Epithelial cell of proximal tubule (primary cell): Measurements from ENCODE around the gene MYG1. TPM values are rescaled to one million over a fixed set of nuclear protein-coding genes. Genes with fewer than 3 reads are reported as not detected.

Experiments used
- DNase-seq: peaks from one replicate; pipeline ENCODE4 v3.0.0-alpha.2; 2011; ENCODE audit warnings: low read depth
- H3K4me3 ChIP-seq: 2 replicates; pipeline ENCODE4 v1.5.1; 2011; ENCODE audit warnings: low read depth, mild to moderate bottlenecking, low read length
- total RNA-seq: library from RNA; depleted of rRNA; stranded (reverse); fragments of >200 nt; gene quantifications from 2 replicates; pipeline ENCODE4 v1.2.3, GENCODE V29; 2015
- TF ChIP-seq, protein P1 (sequence below): conservative IDR thresholded peaks from 2 replicates; pipeline ENCODE4 v1.5.1; 2012; ENCODE audit warnings: low read depth, mild to moderate bottlenecking, low read length

The MYG1 gene
- total RNA-seq, 1 donor from 2014 or later = 70.9 TPM

DNA sequence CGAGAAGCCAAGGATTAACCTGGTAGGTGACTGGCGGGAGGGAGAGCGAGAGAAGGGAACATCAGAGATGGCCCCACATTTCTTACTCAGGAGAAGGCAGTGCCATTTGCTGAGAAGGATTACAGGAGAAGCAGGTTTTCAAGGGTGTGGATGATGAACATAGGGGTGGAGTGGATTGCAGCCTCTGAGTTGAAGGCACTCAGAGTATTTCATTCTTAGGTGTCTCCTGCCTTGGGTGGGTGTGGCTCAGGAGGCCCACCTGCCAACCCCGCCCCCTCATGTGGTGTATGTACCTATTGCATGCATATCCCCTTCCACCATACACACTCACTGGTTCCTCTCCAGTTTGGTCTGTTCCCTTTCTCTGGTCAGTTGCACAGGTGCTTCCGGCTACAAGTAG, 25.1 kb upstream of the MYG1 start:
- no peak overlapping the region for H3K4me3 ChIP-seq
- TF ChIP-seq, protein P1, sequence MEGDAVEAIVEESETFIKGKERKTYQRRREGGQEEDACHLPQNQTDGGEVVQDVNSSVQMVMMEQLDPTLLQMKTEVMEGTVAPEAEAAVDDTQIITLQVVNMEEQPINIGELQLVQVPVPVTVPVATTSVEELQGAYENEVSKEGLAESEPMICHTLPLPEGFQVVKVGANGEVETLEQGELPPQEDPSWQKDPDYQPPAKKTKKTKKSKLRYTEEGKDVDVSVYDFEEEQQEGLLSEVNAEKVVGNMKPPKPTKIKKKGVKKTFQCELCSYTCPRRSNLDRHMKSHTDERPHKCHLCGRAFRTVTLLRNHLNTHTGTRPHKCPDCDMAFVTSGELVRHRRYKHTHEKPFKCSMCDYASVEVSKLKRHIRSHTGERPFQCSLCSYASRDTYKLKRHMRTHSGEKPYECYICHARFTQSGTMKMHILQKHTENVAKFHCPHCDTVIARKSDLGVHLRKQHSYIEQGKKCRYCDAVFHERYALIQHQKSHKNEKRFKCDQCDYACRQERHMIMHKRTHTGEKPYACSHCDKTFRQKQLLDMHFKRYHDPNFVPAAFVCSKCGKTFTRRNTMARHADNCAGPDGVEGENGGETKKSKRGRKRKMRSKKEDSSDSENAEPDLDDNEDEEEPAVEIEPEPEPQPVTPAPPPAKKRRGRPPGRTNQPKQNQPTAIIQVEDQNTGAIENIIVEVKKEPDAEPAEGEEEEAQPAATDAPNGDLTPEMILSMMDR = no peak
- no peak for DNase-seq

DNA sequence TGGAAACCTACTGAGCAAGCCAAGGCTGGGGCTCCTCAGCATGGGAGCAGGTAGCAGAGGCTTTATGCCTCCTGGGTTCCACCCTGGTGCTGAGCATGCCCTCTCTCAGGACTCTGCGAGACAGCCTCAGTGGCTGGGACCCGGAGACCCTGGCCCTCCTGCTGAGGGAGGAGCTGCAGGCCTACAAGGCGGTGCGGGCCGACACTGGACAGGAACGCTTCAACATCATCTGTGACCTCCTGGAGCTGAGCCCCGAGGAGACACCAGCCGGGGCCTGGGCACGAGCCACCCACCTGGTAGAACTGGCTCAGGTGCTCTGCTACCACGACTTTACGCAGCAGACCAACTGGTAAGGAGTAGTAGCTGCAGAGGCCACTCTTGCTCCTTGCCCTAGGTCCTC, 23.0 kb upstream of the MYG1 start:
- TF ChIP-seq, protein P1 = no peak
- DNase-seq = no peak
- no peak overlapping the region for H3K4me3 ChIP-seq

DNA sequence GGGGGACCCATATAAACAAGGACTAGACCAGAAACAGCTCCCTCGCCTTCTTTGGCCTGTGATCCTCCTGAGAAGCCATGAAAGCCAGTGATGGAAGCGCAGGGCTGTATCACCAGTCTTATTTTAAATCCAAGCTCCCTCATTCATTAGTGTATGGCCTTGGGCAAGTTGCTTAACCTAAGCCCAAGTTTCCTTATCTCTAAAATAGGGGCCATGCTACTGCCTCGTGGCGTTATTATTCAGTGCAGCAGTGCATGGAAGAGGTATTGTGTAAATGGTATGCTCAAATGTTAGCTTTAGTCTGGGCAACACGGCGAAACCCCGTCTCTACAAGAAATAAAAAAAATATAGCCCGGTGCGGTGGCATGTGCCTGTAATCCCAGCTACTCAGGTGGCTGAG, 21.5 kb upstream of the MYG1 start:
- no peak overlapping the region for H3K4me3 ChIP-seq
- no peak for DNase-seq
- TF ChIP-seq, protein P1 = no peak

DNA sequence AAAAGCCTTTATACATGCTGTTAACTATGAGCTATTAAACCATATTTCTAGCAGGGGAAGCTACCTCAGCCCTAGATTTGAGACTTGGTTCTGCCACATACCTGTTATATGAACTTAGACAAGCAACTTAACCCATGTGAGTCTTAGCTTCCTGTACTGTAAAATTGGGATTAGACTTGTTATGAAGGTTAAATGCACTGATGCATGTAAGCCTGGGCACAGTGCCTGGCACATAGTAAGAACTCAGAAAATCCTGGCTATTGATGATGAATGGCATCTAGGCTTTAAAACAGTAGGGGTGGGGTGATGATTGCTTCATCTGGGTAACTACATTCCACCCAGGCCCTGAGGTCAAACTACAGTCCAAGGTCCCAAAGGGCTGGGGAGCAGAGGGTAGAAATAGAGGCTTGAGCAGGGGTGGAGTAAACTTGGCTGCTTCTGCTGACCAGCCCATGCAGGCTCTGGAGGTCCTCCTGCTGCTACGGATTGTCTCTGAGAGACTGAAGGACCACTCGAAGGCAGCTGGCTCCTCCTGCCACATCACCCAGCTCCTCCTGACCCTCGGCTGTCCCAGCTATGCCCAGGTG, 20.1 kb upstream of the MYG1 start:
- TF ChIP-seq, protein P1 = no peak
- no peak overlapping the region for H3K4me3 ChIP-seq
- no peak for DNase-seq

DNA sequence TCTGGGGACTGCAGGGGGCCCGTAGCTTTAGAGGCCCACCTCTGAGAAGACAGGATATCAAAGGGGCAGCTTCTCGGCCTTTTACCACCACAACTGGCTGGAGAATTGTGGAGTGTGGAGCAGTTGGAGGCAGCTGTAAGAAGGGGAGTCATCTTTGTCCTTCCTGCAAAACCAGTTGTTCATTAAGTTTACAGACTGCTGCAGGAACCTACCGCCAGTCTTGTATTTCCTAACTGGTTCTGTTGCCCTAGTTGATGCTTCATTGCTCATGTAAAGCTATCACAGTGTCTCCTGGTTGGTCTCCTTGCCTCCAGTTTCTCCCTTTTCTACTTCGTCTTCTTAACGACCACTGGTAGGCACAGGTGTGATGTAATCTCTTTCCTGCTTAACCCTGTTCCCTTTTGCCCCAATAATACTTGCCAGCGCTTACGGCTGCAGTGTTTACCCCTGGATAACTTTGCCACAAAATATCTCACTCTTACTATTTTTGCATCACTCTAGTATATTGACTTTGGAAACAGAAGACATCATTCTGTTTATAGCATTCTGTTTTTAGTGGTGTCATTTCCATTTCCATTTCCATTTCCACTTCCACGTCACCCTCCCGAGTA, 19.5 kb upstream of the MYG1 start:
- no peak for DNase-seq
- H3K4me3 ChIP-seq = no peak overlapping the region
- TF ChIP-seq, protein P1 = no peak

DNA sequence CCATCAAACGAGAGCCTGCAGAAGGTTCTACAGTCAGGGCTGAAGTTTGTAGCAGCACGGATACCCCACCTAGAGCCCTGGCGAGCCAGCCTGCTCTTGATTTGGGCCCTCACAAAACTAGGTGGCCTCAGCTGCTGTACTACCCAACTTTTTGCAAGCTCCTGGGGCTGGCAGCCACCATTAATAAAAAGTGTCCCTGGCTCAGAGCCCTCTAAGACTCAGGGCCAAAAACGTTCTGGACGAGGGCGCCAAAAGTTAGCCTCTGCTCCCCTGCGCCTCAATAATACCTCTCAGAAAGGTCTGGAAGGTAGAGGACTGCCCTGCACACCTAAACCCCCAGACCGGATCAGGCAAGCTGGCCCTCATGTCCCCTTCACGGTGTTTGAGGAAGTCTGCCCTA, 13.0 kb upstream of the MYG1 start:
- no peak for DNase-seq
- TF ChIP-seq, protein P1 = no peak
- H3K4me3 ChIP-seq = no peak overlapping the region

DNA sequence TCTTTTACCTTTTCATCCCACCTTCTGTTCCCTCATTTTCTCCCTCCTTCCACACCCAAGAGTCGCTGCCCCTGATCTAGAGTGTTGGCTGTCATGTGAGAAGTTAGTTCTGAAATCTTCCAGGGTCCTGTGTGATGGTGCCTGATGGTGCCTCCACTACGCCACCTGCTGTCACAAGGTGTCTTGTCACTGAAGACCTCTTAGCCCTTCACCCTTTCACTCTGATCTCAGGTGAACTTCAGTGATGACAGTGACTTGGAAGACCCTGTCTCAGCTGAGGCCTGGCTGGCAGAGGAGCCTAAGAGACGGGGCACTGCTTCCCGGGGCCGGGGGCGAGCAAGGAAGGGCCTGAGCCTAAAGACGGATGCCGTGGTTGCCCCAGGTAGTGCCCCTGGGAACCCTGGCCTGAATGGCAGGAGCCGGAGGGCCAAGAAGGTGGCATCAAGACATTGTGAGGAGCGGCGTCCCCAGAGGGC, 11.7 kb upstream of the MYG1 start:
- H3K4me3 ChIP-seq = no peak overlapping the region
- no peak for DNase-seq
- TF ChIP-seq, protein P1 = peak; percentile 78
